Common myeloid progenitor, CD34-positive (primary cell): ENCODE measurements around the gene FLT3LG.

Experiments
- CTCF ChIA-PET: fragments of 350-600 bp; sonication (Branson Sonifier 250); formaldehyde crosslinking; loops from one replicate; lab custom pipeline; 2021; ENCODE audit warnings: antibody characterized with exemption; lab: Charles Lee
- POLR2A ChIA-PET: fragments of 350-600 bp; sonication (Branson Sonifier 250); formaldehyde crosslinking; loops from one replicate; lab custom pipeline; 2021; ENCODE audit warnings: antibody characterized with exemption; lab: Charles Lee
- DNase-seq, 3 donors: peaks; one replicate each; pipeline versions ENCODE4 v3.0.0 to v3.0.0-alpha.2; 2013
- H3K27ac ChIP-seq, 2 experiments: 1 replicate in 1 of 2; 2 replicates in 1 of 2; pipeline ENCODE4 v1.7.0; 2013; ENCODE audit warnings: inconsistent platforms in 2 of 2, low read length in 2 of 2, mild to moderate bottlenecking in 2 of 2, low read depth in 1 of 2, moderate library complexity in 1 of 2; ENCODE audit not compliant: severe bottlenecking in 2 of 2, insufficient read depth in 1 of 2, poor library complexity in 1 of 2
- H3K27me3 ChIP-seq, 5 experiments: replicated peaks in 2 of 5; 1 replicate in 3 of 5; 2 replicates in 2 of 5; pipeline versions ENCODE4 v1.6.1 to v1.7.0; 2013; ENCODE audit warnings: low read length in 4 of 5, mild to moderate bottlenecking in 2 of 5, moderate library complexity in 2 of 5, inconsistent platforms in 1 of 5; ENCODE audit not compliant: insufficient read depth in 5 of 5, control insufficient read depth in 4 of 5
- H3K36me3 ChIP-seq, 4 experiments: 1 replicate in 2 of 4; 2 replicates in 2 of 4; pipeline versions ENCODE4 v1.6.1 to v1.7.0; 2013; ENCODE audit warnings: low read length in 3 of 4, control low read depth in 1 of 4, mild to moderate bottlenecking in 1 of 4; ENCODE audit not compliant: control insufficient read depth in 4 of 4, insufficient read depth in 4 of 4
- H3K4me1 ChIP-seq, 4 experiments: 1 replicate in 3 of 4; 2 replicates in 1 of 4; pipeline versions ENCODE4 v1.6.1 to v1.7.1; 2013; ENCODE audit warnings: low read length in 3 of 4, mild to moderate bottlenecking in 3 of 4, control low read depth in 1 of 4, inconsistent platforms in 1 of 4, moderate library complexity in 1 of 4; ENCODE audit not compliant: control insufficient read depth in 4 of 4, insufficient read depth in 4 of 4; ENCODE audit errors: control extremely low read depth in 1 of 4
- H3K4me3 ChIP-seq, 7 experiments: 1 replicate in 4 of 7; 2 replicates in 3 of 7; pipeline versions ENCODE4 v1.5.1 to v1.7.0; 2013; ENCODE audit warnings: mild to moderate bottlenecking in 7 of 7, low read length in 6 of 7, moderate library complexity in 6 of 7, inconsistent platforms in 2 of 7, low read depth in 2 of 7, control low read depth in 1 of 7; ENCODE audit not compliant: insufficient read depth in 4 of 7, control insufficient read depth in 1 of 7; ENCODE audit errors: extremely low read depth in 1 of 7
- H3K9me3 ChIP-seq, 5 experiments: 1 replicate in 4 of 5; 2 replicates in 1 of 5; pipeline versions ENCODE4 v1.6.1 to v1.7.1; 2013; ENCODE audit warnings: low read length in 4 of 5, mild to moderate bottlenecking in 2 of 5, inconsistent platforms in 1 of 5, low read depth in 1 of 5, moderate library complexity in 1 of 5; ENCODE audit not compliant: control insufficient read depth in 4 of 5, insufficient read depth in 2 of 5; ENCODE audit errors: control extremely low read depth in 1 of 5
- whole genome bisulfite sequencing: methylation state at CpG from one replicate; pipeline ENCODE4 v1.1.5; 2013; ENCODE audit not compliant: insufficient coverage; 5-methylcytosine and 5-hydroxymethylcytosine counted together

FLT3LG gene

DNA sequence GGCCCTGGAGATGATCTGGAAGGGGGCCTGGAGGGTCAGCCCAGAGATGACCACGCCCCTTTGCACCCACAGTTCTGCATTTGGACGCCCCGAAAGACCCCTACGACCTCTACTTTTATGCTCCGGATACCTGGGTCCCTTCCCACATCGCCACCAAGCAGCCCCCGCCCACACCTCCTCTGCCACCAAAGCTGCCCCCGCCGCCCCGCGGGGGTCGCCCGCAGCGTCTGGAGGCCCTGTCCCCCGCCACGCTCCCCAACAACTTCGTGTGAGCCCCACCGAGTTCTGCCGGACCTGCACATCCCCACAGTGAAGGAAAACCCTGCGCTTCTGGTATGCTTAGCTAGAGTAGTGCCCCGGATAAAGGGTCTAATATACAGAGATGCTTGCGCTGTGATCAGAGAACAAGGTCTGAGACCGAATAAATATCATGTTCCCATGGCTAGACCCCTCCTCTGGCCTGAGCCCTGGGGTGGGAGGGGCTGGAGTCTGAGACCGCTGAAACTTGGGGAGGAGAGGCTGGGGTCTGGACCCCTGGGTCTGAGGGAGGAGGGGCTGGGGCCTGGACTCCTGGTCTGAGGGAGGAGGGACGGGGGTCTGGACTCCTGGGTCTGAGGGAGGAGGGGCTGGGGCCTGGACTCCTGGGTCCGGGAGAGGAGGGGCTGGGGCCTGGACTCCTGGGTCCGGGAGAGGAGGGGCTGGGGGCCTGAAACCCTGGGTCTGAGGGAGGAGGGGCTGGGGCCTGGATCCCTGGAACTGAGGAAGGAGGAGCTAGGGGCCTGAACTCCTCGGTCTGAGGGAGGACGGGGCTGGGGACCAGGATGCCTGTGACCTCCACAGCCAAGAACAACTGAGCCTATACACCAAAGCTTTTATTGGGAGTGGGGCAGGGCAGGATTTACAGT is 45.2 kb upstream of the FLT3LG start:
- Histone ChIP-seq H3K27ac (no peak overlapping the region), H3K36me3 (no peaks in the 10 kb centered on the region), H3K9me3 (peaks cover 0 to 4% (median 0%) of the 10 kb centered on the region in 5 experiments), H3K4me3 (peak overlapping the region in 2 of 7 experiments; percentile 36 to 48), H3K27me3 (peaks cover 0 to 99% (median 64%) of the 10 kb centered on the region in 5 experiments), H3K4me1 (peaks cover 0 to 30% (median 16%) of the 10 kb centered on the region in 4 experiments)
- 13% methylated on average over 19 of the region's 29 CpGs for WGBS
- ChIA-PET POLR2A (no interaction called here), CTCF (interaction anchor here (1.1 to 1.9 kb wide), 5 partner anchors 10 to 172 kb away, joined by 3 to 9 read pairs (median 3); no protein-coding TSS in a partner anchor)
- no peak for DNase-seq

DNA sequence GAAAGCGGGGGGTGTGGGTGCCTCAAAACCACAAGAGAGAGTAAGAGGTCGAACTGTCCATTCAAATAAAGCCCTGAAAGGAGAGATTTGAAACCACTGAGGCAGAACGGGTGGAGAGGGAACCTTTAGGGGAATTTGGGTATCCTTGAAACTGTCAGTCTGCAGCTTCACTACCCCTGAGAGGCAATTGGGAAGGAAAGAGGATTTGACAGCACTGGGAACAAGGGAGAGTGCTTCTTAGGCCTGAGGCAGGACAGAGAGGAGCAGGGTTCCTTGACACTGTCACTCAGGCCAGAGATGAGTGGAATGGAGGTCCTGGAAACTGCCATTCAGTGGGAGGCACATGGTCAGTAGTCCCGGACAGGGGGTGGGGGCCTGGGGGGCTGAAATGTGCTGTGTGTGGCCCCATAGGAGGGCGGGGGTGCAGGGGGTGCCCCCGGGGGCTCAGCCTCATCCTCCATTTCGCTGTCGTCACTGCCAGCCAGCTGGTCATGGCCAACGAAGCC is 43.8 kb upstream of the FLT3LG start:
- Histone ChIP-seq H3K4me3 (no peak overlapping the region), H3K9me3 (peaks cover 0 to 4% (median 0%) of the 10 kb centered on the region in 5 experiments), H3K36me3 (no peaks in the 10 kb centered on the region), H3K4me1 (peaks cover 0 to 28% (median 15%) of the 10 kb centered on the region in 4 experiments), H3K27me3 (peaks cover 0 to 99% (median 67%) of the 10 kb centered on the region in 5 experiments), H3K27ac (no peak overlapping the region)
- 86% methylated on average over 8 of the region's 9 CpGs for WGBS
- ChIA-PET CTCF (interaction anchor here (0.7 to 1.9 kb wide), 5 partner anchors 10 to 43 kb away, joined by 3 to 9 read pairs (median 4); no protein-coding TSS in a partner anchor), POLR2A (no interaction called here)
- no peak for DNase-seq

DNA sequence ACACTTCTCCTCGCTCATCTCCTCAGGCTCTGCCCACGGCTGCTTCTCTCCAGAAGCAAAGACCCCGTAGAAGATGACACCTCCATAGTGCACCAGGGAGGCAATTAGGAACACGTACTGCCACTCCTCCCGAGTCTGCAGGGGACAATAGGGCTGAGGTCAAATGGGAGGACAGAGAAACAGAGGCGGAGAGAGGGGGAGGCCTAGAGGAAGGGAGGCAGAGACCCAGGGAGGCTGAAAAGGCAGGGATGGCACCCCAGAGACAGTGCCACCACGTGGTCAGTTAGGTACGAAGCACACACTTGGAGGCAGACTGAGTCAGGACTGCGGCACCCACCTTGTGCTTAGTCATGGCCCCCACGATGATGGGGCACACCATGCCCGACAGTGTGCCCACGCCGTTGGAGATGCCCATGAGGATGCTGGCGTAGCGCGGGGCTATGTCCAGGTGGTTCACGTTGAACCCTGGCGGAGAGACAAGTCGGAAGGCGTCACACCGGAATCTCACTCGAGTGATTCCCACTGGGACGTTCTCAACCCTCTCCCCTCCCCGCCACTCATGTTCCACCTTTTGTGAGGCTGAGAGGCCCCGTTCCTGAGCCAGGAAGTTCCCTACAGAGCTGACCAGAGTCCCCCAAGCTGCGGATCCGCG is 43.2 kb upstream of the FLT3LG start:
- H3K27me3 ChIP-seq: peaks cover 0 to 99% (median 67%) of the 10 kb centered on the region in 5 experiments
- CTCF ChIA-PET: interaction anchor here (1.2 to 1.9 kb wide), 3 partner anchors 12 to 24 kb away, joined by 4 to 9 read pairs (median 4); no protein-coding TSS in a partner anchor
- DNase-seq: peak in 1 of 3 donors; percentile 30
- POLR2A ChIA-PET: no interaction called here
- WGBS: 58% methylated on average over 25 of the region's 28 CpGs
- peaks cover 0 to 28% (median 15%) of the 10 kb centered on the region in 4 experiments for H3K4me1 ChIP-seq
- no peak overlapping the region for H3K4me3 ChIP-seq
- H3K9me3 ChIP-seq: peaks cover 0 to 4% (median 0%) of the 10 kb centered on the region in 5 experiments
- no peaks in the 10 kb centered on the region for H3K36me3 ChIP-seq
- no peak overlapping the region for H3K27ac ChIP-seq

DNA sequence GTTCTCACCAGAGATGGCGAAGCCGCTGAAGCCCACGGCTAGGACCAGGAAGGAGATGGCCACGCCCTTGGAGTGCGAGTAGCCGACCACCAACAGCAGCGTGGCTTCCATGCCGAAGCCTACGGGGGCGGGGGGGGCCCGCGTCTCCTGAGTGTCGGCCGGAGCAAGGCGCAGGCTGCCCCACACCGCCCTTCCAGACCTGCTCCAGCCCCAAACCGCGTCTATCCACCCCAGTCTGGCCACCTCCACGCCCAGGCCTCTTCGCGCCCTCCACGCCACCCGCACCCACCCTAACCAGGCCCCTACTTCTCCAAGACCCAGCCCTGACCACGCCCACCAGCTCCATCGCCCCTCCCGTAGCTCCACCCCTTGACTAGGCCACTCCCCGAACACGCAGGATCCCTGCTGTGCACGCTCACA is 42.7 kb upstream of the FLT3LG start:
- DNase-seq: peak; percentile 36 to 54 (median 43)
- CTCF ChIA-PET: interaction anchor here (0.7 to 1.2 kb wide), 3 partner anchors 10 to 40 kb away, joined by 3 to 4 read pairs (median 3); no protein-coding TSS in a partner anchor
- WGBS: 40% methylated on average over 26 of the region's 29 CpGs
- peaks cover 0 to 4% (median 0%) of the 10 kb centered on the region in 5 experiments for H3K9me3 ChIP-seq
- H3K27ac ChIP-seq: no peak overlapping the region
- H3K4me3 ChIP-seq: no peak overlapping the region
- peaks cover 0 to 99% (median 65%) of the 10 kb centered on the region in 5 experiments for H3K27me3 ChIP-seq
- no peaks in the 10 kb centered on the region for H3K36me3 ChIP-seq
- peaks cover 0 to 25% (median 14%) of the 10 kb centered on the region in 4 experiments for H3K4me1 ChIP-seq
- POLR2A ChIA-PET: no interaction called here

DNA sequence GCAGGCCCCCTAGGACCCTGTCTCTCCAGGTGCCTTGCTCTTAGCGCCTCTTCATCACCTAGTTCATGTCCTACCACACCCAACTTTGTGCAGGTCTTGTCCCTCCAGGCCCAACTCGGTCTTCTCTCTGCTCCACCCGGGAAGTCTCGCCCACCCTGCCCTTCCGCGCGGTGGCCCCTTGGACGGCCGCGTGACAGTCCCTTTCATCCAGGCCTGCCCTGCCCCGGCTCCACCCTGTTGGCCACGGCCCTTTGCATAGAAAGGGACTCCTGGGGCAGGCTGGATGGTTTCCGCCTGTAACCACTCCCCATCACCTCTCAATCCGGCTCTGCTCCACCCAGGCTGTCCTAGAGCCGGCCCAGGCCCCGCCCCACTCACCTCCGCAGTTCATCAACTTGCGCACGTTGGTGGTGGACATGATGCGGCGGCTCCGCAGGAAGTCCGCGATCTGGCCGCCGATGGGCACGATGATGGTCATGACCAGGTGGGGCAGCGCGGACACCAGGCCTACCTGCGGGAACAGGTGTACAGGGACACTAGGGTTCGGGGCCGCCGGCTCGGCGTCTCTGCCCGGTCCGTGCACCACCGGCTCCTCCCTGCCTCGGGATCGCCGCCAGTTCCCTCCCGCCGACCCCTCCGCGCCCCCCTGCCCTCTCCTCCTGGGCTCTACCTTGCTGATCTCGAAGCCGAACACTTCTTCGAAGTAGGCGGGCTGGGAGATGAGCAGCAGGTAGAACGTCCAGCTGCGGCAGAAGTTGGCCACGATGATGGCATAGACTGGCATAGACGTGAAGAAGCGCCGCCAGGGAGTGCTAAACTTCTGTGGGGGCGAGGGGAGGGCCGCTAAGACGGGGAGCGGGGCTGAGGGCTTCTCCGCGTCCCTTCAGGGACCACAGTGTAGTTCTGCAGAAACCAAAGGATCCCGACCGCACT is 41.6 kb upstream of the FLT3LG start:
- ChIA-PET CTCF (interaction anchor here (0.7 to 1.2 kb wide), 3 partner anchors 11 to 41 kb away, joined by 3 to 4 read pairs (median 3); no protein-coding TSS in a partner anchor), POLR2A (no interaction called here)
- H3K4me3 ChIP-seq: no peak overlapping the region
- 13% methylated on average over 56 of the region's 63 CpGs for WGBS
- H3K36me3 ChIP-seq: no peaks in the 10 kb centered on the region
- peaks cover 0 to 4% (median 0%) of the 10 kb centered on the region in 5 experiments for H3K9me3 ChIP-seq
- no peak overlapping the region for H3K27ac ChIP-seq
- H3K4me1 ChIP-seq: peaks cover 0 to 26% (median 13%) of the 10 kb centered on the region in 4 experiments
- no peak for DNase-seq
- H3K27me3 ChIP-seq: peaks cover 0 to 99% (median 60%) of the 10 kb centered on the region in 5 experiments
